ENCODE data around the gene SEC14L3.

DNA sequence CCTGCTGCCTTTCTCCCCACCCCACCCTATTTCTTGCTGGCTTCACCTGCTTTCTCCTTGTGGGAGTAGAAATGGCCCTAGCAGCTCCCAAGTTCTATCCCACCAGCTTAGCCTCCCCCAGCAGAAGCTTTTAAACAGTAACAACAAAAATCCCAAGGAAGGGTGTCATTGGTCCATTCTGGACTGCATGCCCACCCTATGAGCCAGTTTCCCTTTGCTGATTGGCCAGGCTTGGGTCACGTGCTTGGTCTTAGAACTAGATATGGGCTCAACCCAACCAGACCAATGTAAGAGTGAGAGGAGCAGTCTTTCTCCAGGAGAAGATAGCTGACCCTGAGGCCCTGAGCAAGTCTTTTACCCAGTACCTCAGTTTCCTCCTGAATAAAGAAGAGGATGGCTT is 43.9 kb downstream of the SEC14L3 start:
- TF ChIP-seq, protein P1, sequence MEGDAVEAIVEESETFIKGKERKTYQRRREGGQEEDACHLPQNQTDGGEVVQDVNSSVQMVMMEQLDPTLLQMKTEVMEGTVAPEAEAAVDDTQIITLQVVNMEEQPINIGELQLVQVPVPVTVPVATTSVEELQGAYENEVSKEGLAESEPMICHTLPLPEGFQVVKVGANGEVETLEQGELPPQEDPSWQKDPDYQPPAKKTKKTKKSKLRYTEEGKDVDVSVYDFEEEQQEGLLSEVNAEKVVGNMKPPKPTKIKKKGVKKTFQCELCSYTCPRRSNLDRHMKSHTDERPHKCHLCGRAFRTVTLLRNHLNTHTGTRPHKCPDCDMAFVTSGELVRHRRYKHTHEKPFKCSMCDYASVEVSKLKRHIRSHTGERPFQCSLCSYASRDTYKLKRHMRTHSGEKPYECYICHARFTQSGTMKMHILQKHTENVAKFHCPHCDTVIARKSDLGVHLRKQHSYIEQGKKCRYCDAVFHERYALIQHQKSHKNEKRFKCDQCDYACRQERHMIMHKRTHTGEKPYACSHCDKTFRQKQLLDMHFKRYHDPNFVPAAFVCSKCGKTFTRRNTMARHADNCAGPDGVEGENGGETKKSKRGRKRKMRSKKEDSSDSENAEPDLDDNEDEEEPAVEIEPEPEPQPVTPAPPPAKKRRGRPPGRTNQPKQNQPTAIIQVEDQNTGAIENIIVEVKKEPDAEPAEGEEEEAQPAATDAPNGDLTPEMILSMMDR (IDR thresholded peaks at IDR 0.05): no peak
- TF ChIP-seq POLR2A (IDR thresholded peaks at IDR 0.05): no peak
- no peak for TF ChIP-seq POLR2AphosphoS5 (IDR thresholded peaks at IDR 0.05)
